Kidney glomerular epithelial cell (primary cell): ENCODE results near the gene ABCC12.

ENCODE experiments used
- DNase-seq: peaks from one replicate; lab custom pipeline; 2025; lab: John Stamatoyannopoulos, UW

ABCC12 gene

GRCh38 chr16:48131201-48131935 lies 24.4 kb downstream of the ABCC12 start:
- DNase-seq, result no peak

- no peak for DNase-seq
Measured at GRCh38 chr16:48129926-48130325, 25.9 kb downstream of the ABCC12 start.

- no peak for DNase-seq
Measured at GRCh38 chr16:48128769-48129168, 27.0 kb downstream of the ABCC12 start.

DNA sequence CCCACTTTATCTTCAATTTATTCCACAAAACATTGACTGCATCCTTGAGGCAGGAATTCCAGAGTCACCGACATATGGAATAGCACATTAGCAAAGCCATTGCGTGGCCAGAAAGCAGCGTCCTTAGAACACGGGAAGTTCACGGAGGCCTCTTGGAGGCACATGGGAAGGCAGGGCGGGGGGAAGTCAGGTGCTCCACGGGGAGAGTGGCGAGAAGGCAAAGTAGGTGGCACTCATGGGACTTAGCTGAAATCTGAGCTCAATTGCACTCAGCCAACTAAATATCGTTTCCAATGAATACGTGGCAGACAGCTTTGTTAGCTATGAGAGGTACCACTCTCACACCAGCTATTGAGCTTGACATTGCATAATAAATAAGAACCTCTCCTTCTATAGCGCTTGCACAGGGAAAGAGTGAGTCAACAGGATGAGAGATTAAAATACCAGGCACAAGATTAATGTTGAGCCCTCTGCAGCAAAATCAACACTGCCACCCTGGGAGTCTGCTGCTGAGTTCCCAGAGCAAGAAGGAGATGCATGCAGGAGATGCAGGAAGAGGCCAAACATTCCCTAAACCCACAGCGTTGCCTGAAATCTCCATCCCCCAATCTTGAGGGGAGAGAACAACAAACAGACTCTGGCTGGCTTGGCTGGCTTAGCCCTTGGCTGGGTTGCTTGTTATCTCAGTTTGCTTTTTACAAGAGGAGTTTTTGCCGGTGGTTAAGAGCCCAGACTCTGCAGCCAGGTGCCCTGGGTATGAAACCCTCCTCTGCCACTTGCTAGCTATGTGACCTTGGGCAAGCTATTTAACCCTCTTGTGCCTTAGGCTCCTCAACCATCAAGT lies 28.8 kb downstream of the ABCC12 start:
- DNase-seq, result peak; percentile 79

DNA sequence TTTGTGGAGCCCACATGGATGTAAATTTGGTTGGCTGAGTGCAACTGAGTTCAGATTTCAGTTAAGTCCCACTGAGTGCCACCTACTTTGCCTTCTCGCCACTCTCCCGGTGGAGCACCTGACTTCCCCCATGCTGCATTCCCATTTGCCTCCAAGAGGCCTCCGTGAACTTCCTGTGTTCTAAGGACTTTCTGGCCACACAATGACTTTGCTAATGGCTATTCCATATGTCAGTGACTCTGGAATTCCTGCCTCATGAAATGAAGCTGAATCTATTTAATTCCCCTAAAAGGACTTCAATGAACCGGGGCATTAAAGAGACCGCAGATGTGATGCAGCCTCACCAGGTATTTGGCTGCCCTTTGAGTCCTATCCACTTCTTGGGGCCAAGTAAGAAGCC lies 29.9 kb downstream of the ABCC12 start:
- DNase-seq, result no peak

DNA sequence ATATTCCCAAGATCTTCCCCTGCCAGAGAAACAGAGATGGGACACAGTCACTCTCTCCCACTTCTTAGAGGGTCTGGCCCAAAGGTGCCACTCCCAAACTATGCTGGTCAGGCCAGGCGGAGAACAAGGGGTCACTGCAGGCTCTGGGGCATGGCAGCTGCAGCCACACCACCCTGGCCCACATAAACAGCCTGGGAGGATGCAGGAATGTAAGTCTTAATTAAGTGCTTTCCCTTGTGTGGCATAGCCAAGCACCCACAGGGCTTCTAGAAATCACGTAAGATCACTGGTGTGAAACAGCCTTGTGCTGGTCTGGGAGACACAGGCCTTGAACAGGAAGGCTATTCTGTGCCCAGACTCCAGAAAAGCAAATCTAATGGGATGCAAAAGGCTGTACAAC lies 31.5 kb downstream of the ABCC12 start:
- peak; percentile 5 for DNase-seq

DNA sequence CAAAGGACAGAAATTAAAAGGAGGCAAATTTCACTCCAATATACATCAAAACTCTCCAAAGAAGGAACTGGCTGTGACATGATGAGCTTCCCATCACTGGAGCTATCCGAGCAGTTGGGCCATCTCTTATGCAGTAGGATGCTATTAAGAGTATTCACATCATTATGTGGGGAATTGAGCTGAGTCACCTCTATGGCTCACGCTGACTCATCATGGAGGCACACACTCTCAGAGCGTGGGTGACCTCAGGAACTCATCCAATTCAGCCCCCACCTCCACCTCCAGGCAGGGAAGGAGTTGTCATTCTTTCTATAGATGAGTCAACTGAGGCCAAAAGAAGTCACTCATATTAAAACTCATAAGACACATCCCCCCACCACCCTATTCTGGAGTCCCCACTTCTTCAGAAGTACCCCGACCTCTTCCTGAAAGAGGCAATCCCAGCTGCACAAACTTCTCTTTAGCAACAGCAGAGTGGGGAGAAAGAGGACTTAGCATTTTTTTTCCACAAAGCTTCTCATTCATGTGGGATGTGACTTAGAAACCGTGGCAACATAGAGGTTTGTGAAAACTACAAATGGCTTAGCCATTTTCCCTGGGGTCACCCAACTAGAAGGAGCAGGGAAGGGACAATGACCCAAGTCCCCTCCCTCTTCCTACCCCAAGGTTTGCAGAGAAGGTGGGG lies 32.5 kb downstream of the ABCC12 start:
- DNase-seq, result peak; percentile 94

DNA sequence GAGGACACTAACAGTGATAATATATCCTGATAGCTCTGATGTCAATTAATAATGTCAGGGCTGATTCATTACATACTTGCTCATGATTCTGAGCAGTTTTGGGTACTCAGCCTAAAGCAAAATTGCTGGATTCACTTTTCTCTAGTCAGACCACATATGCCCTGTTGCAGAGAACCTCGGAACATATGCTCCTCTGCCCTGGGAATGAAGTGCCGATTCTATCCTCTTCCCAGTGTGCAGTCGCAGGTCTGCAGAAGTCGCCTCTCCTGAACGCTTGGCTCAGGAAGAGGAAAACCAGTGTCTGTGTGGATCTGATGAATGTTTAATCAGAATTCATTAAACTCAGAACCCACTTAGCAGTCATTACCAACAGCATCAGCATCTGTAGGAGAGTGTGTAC lies 34.5 kb downstream of the ABCC12 start:
- DNase-seq, result no peak

DNA sequence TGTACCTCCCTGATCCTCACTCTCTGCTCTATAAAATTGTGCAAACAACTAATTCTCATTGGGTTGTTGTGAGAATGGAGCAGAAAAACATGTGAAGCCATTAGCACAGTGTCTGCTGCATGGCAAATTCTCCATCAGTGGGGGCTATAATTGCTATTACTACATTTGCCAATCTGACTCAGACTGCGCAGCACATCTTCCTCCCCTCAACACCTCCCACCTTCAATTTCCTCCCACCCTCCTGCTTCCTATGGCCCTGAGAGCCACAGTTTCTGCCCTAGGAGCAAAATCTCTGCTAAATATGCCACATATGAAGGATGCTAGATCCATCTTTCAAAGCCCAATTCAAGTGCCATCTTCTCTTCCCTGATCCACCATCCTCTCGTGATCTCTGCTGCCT lies 37.0 kb downstream of the ABCC12 start:
- DNase-seq, result no peak

GRCh38 chr16:48117217-48118105 lies 38.3 kb downstream of the ABCC12 start:
- DNase-seq, result peak; percentile 9

- DNase-seq, result no peak
Measured at GRCh38 chr16:48115299-48115698, 40.5 kb downstream of the ABCC12 start.

GRCh38 chr16:48114410-48114809 lies 41.4 kb downstream of the ABCC12 start:
- DNase-seq, result no peak

DNA sequence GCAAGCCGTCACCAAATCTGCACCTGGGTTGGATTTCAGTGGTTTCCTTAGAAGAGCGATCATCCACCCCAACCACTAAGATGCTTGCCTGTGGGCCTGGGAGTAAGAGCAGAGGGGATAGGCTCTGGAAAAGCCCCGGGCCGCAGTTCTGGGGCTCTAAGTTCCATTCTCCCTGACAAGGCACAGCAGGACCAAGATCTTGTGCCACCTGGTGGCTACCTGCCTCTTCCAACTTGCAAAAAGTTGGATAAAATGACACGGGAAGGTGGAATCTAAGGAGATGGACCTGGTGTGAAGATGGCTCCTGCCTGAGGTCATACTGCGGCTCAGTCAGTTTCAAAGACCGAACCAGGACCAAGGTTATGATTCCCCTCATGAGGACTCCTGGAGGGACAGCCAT lies 42.3 kb downstream of the ABCC12 start:
- no peak for DNase-seq

DNA sequence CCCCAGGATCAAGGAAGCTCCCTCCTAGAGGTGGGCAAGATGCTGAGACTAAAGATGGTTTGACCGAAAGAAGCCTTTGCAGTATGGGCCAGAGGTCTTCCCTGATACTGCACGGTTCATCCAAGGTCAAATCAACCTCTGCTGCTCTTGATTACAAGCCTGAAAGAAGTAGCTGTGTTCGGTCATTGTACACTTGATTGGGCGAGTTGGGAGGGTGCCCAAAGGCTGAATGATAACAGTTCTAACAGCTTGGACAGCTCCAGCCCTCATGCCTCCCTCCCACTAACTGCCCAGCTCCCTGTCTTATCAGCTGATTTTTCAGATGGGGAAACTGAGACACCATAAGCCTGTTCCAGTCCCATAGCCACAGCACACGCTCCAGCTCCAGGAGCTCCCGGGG lies 42.8 kb downstream of the ABCC12 start:
- no peak for DNase-seq

- DNase-seq, result no peak
Measured at GRCh38 chr16:48112600-48112999, 43.2 kb downstream of the ABCC12 start.

- no peak for DNase-seq
Measured at GRCh38 chr16:48110982-48111381, 44.8 kb downstream of the ABCC12 start.

DNA sequence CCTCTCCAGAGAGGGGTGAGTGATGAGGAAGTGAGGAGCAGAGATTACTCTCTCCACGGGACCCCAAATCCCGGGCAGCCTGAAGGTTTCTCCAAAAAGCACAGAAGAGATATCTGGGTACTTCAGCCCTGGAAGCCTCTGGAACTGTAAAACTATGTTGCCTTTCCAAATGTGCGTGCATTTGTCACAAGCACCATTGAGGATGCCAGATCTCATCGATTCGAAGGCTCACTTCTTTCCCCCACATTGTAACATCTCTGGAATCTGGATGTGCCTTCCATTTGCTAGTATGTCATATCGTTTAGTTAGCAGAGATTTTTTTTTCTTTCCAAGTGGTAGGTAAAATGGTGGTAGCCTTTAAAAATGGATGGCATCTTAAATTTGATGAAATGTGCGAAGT lies 45.8 kb downstream of the ABCC12 start:
- DNase-seq, result no peak

- no peak for DNase-seq
Measured at GRCh38 chr16:48109475-48109874, 46.3 kb downstream of the ABCC12 start.

GRCh38 chr16:48106446-48106845 lies 49.3 kb downstream of the ABCC12 start:
- DNase-seq, result no peak
